ENCODE results near the gene SDR42E2. TPM values are rescaled to one million over a fixed set of nuclear protein-coding genes. Genes with fewer than 3 reads are reported as not detected.

SDR42E2 gene
- total and polyA plus RNA-seq, 10 of the 15 experiments (the other 5 are each of a cell fraction or from before 2014, with no cell fraction given): 0.01 to 0.09 (median 0.08) TPM; not detected in 4

DNA sequence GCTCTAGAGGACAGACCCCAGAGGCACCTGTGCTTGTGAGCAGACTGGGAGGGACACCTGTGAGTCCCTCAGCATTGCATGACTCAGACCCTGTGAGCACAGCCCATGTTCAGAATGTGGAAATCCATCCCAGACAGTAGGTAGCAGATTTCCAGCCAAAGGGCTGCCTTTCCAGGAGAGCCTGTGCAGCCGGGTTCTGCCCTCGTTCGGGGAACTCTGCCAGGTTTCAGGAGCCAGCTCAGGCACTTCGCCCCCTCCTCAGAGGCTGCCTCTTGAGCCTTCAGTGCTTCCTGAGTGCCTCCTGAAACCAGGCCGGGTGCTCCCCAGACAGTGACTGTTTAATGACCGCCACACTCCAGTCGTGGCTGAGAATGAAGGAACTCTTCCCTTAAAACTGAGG, 23.3 kb upstream of the SDR42E2 start (continued):
- TF ChIP-seq, protein P1, sequence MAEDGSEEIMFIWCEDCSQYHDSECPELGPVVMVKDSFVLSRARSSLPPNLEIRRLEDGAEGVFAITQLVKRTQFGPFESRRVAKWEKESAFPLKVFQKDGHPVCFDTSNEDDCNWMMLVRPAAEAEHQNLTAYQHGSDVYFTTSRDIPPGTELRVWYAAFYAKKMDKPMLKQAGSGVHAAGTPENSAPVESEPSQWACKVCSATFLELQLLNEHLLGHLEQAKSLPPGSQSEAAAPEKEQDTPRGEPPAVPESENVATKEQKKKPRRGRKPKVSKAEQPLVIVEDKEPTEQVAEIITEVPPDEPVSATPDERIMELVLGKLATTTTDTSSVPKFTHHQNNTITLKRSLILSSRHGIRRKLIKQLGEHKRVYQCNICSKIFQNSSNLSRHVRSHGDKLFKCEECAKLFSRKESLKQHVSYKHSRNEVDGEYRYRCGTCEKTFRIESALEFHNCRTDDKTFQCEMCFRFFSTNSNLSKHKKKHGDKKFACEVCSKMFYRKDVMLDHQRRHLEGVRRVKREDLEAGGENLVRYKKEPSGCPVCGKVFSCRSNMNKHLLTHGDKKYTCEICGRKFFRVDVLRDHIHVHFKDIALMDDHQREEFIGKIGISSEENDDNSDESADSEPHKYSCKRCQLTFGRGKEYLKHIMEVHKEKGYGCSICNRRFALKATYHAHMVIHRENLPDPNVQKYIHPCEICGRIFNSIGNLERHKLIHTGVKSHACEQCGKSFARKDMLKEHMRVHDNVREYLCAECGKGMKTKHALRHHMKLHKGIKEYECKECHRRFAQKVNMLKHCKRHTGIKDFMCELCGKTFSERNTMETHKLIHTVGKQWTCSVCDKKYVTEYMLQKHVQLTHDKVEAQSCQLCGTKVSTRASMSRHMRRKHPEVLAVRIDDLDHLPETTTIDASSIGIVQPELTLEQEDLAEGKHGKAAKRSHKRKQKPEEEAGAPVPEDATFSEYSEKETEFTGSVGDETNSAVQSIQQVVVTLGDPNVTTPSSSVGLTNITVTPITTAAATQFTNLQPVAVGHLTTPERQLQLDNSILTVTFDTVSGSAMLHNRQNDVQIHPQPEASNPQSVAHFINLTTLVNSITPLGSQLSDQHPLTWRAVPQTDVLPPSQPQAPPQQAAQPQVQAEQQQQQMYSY (CRISPR knock-in tag; IDR thresholded peaks at IDR 0.05): no peak
- TF ChIP-seq, protein P2, sequence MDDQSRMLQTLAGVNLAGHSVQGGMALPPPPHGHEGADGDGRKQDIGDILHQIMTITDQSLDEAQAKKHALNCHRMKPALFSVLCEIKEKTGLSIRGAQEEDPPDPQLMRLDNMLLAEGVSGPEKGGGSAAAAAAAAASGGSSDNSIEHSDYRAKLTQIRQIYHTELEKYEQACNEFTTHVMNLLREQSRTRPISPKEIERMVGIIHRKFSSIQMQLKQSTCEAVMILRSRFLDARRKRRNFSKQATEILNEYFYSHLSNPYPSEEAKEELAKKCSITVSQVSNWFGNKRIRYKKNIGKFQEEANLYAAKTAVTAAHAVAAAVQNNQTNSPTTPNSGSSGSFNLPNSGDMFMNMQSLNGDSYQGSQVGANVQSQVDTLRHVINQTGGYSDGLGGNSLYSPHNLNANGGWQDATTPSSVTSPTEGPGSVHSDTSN (IDR thresholded peaks at IDR 0.05; ENCODE audit: insufficient replicate concordance, low read depth, low read length): no peak
- no peak for TF ChIP-seq CHD2 (IDR thresholded peaks at IDR 0.05; ENCODE audit: borderline replicate concordance, low read depth, low read length)

DNA sequence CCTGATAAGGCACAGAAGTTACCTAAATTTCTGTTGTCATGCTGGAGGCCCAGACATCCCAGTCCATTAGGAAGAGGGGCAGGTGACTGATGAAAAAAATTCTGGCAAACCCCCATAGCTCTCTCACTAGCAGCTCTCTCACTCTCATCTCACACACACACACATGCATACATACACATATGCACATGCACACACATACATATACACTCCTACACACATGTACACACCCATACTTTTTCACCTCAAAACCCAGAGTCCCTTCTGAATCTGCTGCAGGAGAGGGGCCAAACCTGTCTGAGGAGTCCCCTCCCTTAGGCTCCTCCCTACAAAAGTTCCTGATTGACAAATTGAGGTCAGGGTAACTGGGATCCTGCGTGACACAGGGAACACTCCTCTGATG, 22.6 kb upstream of the SDR42E2 start:
- ChIA-PET RAD21 (ENCODE audit: unreplicated experiment) (no interaction called here), CTCF (interaction anchor here (1.3 kb wide), 1 partner anchor 62 kb away, joined by 4 read pairs; no protein-coding TSS in a partner anchor), SMC1A (ENCODE audit: uncharacterized antibody, unreplicated experiment) (no interaction called here), POLR2A (no interaction called here)
- Histone ChIP-seq H3K4me1 (ENCODE audit: control insufficient read depth, insufficient read depth, low read length) (no peaks in the 10 kb centered on the region), H3K4me3 (no peak overlapping the region), H2AFZ (ENCODE audit: control insufficient read depth, low read depth, low read length) (no peak overlapping the region), H3K9me3 (replicated peaks; ENCODE audit: control insufficient read depth, insufficient read depth, low read length) (no peaks in the 10 kb centered on the region), H4K20me1 (ENCODE audit: control insufficient read depth, insufficient read depth) (no peaks in the 10 kb centered on the region), H3K79me2 (ENCODE audit: control insufficient read depth, insufficient read depth, low read length) (no peaks in the 10 kb centered on the region), H3K27ac (ENCODE audit: control insufficient read depth, insufficient read depth) (no peak overlapping the region), H3K27me3 (replicated peaks in 1 of 2; ENCODE audit: control insufficient read depth in 2 of 2, insufficient read depth in 2 of 2, low read length in 1 of 2) (peaks cover 0 to 3% of the 10 kb centered on the region in 2 experiments; a peak in 2 of 4 replicates), H3K4me2 (ENCODE audit: control insufficient read depth, insufficient read depth) (no peak overlapping the region), H3K36me3 (ENCODE audit: control insufficient read depth in 2 of 2, insufficient read depth in 2 of 2, low read length in 1 of 2) (no peaks in the 10 kb centered on the region), H3K9ac (ENCODE audit: control insufficient read depth, insufficient read depth, low read length) (no peak overlapping the region)
- ATAC-seq (no peak), FAIRE-seq (no peak), DNase-seq (ENCODE audit: low read depth, low spot score) (no peak)
- in situ Hi-C loops (cut with MboI): no loop called here
- intact Hi-C loops (cut with micrococcal nuclease; ENCODE audit: unreplicated experiment): no loop called here
- 47% methylated on average over 1 of the region's 1 CpG for WGBS (ENCODE audit: insufficient coverage, insufficient replicate concordance, low lambda C conversion rate, missing lambda C conversion rate)
- no TSS peak for BruUV-seq (replicated peaks)
- TF ChIP-seq RBBP5 (conservative IDR thresholded peaks at IDR 0.05) (no peak), RUNX3 (IDR thresholded peaks at IDR 0.05; ENCODE audit: low read length) (no peak), BHLHE40 (IDR thresholded peaks at IDR 0.05; ENCODE audit: borderline replicate concordance in 1 of 2, low read depth in 2 of 2, low read length in 1 of 2) (no peak), ETV6 (conservative IDR thresholded peaks at IDR 0.05 in 1 of 2, IDR thresholded peaks at IDR 0.05 in 1 of 2; ENCODE audit: borderline replicate concordance in 1 of 2, low read depth in 1 of 2) (no peak), TARDBP (IDR thresholded peaks at IDR 0.05; ENCODE audit: borderline replicate concordance) (no peak)
- TF ChIP-seq, protein P3, sequence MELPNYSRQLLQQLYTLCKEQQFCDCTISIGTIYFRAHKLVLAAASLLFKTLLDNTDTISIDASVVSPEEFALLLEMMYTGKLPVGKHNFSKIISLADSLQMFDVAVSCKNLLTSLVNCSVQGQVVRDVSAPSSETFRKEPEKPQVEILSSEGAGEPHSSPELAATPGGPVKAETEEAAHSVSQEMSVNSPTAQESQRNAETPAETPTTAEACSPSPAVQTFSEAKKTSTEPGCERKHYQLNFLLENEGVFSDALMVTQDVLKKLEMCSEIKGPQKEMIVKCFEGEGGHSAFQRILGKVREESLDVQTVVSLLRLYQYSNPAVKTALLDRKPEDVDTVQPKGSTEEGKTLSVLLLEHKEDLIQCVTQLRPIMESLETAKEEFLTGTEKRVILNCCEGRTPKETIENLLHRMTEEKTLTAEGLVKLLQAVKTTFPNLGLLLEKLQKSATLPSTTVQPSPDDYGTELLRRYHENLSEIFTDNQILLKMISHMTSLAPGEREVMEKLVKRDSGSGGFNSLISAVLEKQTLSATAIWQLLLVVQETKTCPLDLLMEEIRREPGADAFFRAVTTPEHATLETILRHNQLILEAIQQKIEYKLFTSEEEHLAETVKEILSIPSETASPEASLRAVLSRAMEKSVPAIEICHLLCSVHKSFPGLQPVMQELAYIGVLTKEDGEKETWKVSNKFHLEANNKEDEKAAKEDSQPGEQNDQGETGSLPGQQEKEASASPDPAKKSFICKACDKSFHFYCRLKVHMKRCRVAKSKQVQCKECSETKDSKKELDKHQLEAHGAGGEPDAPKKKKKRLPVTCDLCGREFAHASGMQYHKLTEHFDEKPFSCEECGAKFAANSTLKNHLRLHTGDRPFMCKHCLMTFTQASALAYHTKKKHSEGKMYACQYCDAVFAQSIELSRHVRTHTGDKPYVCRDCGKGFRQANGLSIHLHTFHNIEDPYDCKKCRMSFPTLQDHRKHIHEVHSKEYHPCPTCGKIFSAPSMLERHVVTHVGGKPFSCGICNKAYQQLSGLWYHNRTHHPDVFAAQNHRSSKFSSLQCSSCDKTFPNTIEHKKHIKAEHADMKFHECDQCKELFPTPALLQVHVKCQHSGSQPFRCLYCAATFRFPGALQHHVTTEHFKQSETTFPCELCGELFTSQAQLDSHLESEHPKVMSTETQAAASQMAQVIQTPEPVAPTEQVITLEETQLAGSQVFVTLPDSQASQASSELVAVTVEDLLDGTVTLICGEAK (IDR thresholded peaks at IDR 0.05; ENCODE audit: borderline replicate concordance): no peak
- TF ChIP-seq, protein P4, sequence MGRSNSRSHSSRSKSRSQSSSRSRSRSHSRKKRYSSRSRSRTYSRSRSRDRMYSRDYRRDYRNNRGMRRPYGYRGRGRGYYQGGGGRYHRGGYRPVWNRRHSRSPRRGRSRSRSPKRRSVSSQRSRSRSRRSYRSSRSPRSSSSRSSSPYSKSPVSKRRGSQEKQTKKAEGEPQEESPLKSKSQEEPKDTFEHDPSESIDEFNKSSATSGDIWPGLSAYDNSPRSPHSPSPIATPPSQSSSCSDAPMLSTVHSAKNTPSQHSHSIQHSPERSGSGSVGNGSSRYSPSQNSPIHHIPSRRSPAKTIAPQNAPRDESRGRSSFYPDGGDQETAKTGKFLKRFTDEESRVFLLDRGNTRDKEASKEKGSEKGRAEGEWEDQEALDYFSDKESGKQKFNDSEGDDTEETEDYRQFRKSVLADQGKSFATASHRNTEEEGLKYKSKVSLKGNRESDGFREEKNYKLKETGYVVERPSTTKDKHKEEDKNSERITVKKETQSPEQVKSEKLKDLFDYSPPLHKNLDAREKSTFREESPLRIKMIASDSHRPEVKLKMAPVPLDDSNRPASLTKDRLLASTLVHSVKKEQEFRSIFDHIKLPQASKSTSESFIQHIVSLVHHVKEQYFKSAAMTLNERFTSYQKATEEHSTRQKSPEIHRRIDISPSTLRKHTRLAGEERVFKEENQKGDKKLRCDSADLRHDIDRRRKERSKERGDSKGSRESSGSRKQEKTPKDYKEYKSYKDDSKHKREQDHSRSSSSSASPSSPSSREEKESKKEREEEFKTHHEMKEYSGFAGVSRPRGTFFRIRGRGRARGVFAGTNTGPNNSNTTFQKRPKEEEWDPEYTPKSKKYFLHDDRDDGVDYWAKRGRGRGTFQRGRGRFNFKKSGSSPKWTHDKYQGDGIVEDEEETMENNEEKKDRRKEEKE (IDR thresholded peaks at IDR 0.05): no peak

Measured in GM12878 (cell line).